Measurements from ENCODE around the gene TMCO1. TPM values are rescaled to one million over a fixed set of nuclear protein-coding genes. Genes with fewer than 3 reads are reported as not detected.
"Not testable (repeated sequence)": the region's sequence is repeated elsewhere in the genome, so short reads cannot be mapped to it uniquely, and the experiment has no call there.

The TMCO1 gene
- total RNA-seq, 2 donors from 2014 or later, result 61.9 to 63.5 TPM

DNA sequence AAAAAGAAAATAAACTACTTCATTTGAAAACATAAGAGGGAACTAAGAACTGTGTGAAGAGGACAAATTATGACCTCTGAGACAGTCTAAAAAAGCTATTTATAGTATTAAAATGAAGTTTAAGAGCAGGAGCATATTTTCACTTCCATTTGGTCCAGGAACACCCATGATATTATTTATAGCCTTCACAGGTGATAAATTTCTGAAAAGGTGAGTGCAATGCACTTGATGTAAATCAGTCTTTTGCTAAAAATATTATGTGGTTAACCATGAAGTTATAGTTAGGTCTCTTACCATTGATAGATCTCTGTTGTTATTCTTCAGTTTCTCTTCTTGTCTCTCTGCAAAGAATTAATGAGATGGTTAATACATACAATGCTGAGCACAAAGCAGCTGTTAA, 14.7 kb downstream of the TMCO1 start:
- DNase-seq (no peak), ATAC-seq (no peak)
- intact Hi-C loops (cut with DNase I), result no loop called here

DNA sequence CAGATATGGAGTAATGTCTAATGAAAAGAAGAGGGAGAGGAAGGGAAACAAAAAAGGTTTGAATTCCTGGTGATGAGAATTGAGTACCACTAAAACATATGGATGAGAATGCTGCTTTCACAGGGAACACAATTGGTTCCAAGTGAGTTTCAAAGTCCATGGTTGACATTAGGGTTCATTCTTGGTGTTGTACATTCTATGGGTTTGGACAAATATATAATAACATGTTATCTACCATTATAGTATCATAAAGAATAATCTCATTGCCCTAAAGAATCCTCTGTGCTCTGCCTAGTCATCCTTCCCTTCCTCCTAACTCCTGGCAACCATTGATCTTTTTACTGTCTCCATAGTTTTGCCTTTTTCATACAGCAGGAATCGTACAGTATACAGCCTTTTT, 20.1 kb downstream of the TMCO1 start:
- intact Hi-C loops (cut with DNase I), result no loop called here
- ATAC-seq, result no peak
- DNase-seq, result no peak

DNA sequence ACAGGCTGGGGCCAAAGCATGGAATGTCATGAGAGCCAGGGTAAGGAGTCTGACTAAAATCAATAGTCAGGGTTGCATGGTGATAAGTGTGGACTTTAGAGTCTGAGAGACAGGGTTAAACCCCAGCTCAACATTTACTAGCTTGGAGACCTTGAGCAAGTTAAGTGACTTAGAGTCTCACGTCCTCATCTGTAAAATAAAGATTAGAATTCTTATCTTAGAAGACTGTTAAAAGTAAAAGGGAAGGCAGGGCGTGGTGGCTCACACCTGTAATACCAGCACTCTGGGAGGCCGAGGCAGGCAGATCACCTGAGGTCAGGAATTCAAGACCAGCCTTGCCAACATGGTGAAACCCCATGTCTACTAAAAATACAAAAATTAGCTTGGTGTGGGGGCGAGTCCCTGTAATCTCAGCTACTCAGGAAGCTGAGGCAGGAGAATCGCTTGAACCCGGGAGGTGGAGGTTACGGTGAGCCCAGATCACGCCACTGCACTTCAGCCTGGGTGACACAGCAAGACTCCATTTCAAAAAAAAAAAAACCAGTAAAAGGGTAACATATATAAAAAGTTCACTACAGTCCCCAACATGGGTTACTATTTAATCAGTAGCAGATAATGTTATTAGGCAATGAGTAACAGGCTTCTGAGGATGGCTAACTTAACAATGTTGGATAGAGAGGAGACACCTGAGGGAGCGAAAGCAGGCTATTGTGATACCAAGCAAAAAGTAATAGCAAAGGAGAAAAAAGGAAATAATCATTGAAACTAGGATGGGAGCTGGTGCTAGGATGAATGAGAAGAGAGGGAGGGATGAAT, 20.8 kb downstream of the TMCO1 start:
- intact Hi-C loops (cut with DNase I), result no loop called here
- ATAC-seq, result no peak
- no peak for DNase-seq

DNA sequence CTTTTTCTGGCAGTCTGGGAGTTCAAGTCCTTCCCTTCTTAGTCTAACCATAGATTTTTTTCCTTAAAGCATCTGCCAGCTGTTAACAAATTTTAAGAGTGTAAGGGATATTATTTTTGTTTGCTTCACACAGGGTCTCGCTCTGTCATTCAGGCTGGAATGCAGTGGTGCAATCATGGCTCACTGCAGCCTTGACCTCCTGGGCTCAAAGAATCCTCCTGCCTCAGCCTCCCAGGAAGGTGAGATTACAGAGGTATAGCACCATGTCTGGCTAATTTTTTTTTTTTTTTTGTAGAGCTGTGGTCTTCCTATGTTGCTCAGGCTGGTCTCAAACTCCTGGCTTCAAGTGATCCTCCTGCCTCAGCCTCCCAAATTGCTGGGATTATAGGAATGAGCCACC, 23.8 kb downstream of the TMCO1 start:
- intact Hi-C loops (cut with DNase I); ATAC-seq; DNase-seq: not testable (repeated sequence)

DNA sequence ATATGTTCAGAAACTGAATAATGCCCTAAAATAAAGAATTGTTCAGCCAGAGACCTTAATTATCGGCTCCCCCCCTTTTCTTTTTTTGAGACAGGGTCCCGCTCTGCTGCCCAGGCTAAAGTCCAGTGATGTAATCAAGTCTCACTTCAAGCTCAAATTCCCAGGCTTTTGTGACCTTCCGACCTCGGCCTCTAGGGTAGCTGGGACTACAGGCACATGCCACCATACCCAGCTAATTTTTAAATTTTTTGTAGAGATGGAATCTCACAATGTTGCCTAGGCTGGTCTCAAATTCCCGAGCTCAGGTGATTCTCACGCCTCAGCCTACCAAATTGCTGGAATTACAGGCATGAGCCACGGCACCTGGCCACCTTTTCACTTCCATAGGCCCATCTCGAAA, 26.5 kb downstream of the TMCO1 start:
- ATAC-seq (no peak), DNase-seq (no peak)
- intact Hi-C loops (cut with DNase I), result no loop called here

DNA sequence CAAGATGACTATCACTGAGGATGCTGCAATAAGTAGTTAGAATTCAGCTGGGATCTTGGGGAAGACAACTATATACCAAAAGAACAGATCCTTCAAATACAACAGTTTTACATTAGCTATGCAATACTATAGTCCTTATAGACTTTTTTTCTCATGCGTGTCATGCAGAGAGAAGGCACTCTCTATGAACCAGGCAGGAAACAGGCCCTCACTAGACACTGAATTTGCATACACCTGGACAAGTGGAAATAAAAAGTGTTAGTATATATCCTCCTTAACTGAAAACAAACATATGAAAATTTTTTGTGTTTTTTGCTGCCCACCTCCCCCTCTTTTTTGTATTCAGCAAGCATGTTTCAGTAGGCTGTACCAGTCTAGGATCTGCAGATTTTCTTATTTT, 29.9 kb downstream of the TMCO1 start:
- ATAC-seq (no peak), DNase-seq (no peak)
- intact Hi-C loops (cut with DNase I), result no loop called here

DNA sequence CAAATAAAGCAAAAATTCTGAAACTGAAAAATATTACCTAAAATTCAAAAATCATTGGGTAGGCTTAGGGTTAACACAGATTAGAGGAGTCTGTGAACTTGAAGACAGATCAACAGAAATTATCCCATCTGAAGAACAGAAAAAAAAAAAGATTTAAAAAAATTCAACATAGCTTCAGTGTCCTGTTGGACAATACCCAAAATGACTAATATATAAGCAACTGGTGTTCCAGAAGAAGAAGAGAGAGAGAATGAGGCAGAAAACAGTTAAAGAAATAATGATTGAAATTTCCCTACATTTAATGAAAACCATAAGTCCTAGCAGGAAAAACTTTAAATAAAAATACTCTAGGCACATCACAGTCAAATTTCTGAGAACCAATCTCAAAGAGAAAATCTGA, 31.5 kb downstream of the TMCO1 start:
- no peak for ATAC-seq
- intact Hi-C loops (cut with DNase I), result no loop called here

DNA sequence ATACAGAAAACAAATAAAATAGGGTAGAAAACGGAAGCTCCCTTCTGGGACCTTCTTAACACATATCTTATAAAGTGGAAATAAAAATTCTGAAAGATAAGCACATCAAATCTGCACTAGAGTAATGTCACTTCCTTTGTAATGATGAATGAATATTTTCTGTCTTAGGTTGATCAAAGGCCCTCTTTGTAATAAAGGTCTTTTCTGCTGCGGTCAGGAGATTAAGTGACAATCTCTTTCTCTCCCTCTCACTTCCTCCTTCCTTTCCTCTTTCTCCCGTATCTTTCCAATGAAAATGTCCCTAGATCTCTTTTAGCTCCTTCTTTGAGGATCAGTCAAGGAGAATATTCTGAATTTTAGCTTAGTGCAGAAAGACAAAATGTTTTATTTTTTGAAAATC, 33.8 kb downstream of the TMCO1 start:
- no peak for DNase-seq
- ATAC-seq, result no peak
- intact Hi-C loops (cut with DNase I), result no loop called here

More for the DNA sequence above, 31.5 kb downstream of the TMCO1 start:
- no peak for DNase-seq

DNA sequence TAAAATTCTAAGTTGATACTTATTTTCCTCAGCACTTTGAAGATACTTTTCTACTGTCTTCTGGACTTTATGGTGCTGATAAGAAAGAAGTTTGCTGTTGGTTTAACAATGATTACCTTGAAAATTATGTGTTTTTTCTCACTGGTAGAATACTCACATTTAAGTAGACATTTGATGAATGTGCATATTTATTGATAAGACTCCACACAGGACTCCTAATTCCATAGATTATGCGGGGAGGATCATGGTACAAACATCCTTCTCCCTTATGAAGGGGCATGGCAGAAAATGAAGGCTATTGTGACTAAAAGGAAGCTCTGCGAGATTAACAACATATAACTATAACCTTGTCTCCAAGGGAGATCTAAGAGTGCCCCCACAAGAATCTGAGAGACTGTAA, 41.8 kb downstream of the TMCO1 start:
- intact Hi-C loops (cut with DNase I), result no loop called here
- no peak for DNase-seq
- ATAC-seq, result no peak

DNA sequence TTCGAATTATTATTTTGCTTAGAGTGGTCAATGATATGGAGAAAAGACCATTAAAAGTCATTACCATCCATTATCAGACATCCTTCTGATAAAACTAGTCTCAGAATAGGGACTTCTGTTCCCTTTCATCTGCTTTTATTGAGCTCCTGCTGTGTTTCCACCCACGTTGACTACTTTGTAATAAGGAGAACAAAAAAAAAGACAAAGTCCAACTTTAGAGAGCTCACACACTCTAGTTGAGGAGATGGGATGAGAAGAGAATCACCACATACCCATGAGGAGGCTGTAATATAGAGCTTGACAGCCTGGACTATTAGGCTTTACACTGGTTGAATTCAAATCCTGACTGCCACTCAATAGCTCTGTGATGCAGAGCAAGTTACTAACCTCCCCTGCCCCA, 42.5 kb downstream of the TMCO1 start:
- intact Hi-C loops (cut with DNase I), result no loop called here
- no peak for ATAC-seq

DNA sequence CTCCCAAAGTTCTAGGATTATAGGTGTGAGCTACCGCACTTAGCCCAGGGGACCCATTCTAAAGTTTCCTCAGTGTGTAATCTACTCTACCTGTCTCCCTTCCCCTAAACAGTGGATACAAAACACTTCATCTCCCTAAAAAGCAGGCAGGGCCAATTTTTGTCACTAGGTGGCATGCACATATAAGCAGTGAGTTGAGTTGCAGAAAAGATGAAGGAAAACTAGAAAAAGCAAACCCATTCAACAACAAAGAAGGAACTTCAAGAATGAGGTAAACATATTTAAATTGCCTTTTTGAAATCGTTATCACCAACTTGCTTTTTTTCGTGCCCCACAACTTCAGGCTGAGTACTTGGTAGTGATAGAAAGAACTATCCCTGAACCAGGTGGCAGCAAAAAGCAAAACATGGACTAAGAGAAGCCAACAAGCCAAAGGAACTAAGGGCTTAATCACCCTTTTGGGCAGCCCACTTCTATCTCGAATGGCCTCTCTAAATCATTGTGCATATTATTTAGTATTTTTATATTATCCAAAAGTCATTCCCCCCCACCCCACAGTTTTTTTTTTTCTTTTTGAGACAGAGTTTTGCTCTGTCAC, 50.7 kb downstream of the TMCO1 start:
- intact Hi-C loops (cut with DNase I), result loop anchor here (2.0 to 5.0 kb wide), 2 partner anchors 197 to 199 kb away; no protein-coding TSS in a partner anchor
- ATAC-seq, result peak; percentile 38 to 52

More for the DNA sequence above, 42.5 kb downstream of the TMCO1 start:
- DNase-seq, result no peak

DNA sequence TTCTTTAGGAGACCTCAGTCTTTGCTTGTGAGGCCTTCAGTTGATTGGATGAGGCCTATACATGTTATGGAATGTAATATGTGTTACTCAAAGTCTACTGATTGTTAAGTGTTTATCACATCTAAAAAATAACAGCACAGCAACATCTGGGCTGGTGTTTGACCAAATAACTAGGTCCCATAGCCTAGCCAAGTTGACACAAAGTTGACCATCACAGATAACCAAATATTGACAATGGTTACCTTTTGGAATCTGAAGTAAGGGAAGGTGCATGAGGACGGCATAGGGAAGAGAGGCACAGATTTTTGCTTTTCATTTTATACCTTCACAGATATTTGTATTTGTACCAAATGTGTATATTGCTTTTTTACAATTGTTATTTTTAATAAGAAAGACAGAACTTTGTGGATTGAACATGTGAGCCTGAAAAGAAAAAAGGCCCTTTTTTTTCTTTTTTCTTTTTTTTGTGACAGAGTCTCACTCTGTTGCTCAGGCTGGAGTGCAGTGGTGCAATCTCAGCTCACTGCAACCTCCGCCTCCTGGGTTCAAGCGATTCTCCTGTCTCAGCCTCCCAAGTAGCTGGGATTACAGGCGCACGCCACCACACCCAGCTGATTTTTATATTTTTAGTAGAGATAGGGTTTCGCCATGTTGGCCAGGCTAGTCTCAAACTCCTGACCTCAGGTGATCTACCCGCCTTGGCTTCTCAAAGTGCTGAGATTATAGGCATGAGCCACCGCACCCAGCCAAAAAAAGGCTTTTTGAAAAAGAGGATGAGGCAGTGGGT, 52.2 kb downstream of the TMCO1 start:
- ATAC-seq, DNase-seq: not testable (repeated sequence)
- intact Hi-C loops (cut with DNase I), result loop anchor here in 1 of 2 donors (5.0 kb wide), 1 partner anchor 201 kb away; no protein-coding TSS in a partner anchor

More for the DNA sequence above, 50.7 kb downstream of the TMCO1 start:
- DNase-seq, result no peak

DNA sequence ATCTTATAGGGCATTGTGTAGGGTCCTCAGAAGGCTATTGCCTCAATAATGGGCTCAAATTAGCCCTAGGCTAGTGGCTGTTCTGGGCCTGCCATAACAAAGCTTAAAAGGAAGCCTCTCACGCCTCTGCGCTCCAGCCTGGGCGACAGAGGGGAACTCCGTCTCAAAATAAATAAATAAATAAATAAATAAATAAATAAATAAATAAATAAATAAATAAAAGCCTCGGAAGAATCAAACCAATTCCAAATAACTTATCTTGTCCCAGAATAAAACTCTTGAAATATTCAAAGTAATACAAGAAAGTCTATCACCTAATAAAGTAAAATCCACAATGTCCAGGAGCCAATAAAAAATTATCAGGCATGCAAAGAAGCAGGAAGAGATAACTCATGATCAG, 55.9 kb downstream of the TMCO1 start:
- intact Hi-C loops (cut with DNase I), result no loop called here
- DNase-seq (no peak), ATAC-seq (no peak)

DNA sequence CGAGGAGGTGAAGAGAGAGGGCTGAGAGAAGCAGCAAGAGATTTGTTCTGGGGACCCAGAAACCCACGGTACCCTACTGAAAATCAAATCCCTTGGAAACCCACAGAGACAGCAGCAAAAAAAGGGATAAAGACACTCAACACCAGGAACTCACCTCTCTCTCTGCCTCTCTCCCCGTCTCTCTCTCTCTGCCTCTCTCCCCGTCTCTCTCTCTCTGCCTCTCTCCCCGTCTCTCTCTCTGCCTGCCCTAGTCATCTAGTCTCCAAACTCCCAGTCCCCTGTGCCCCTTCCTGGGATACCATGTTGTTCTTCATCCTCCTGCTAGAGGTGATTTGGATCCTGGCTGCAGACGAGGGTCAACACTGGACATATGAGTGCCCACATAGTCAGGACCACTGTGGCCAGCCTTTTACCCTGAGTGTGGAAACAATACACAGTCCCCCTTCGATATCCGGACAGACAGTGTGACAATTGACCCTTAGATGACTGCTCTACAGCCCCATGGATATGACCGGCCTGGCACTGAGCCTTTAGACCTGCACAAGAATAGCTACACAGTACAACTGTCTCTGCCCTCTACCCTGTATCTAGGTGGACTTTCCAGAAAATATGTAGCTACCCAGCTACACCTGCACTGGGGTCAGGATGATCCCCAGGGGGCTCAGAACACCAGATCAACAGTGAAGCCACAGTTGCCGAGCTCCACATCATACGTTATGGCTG, 60.5 kb downstream of the TMCO1 start:
- ATAC-seq (no peak), DNase-seq (no peak)
- intact Hi-C loops (cut with DNase I), result no loop called here

DNA sequence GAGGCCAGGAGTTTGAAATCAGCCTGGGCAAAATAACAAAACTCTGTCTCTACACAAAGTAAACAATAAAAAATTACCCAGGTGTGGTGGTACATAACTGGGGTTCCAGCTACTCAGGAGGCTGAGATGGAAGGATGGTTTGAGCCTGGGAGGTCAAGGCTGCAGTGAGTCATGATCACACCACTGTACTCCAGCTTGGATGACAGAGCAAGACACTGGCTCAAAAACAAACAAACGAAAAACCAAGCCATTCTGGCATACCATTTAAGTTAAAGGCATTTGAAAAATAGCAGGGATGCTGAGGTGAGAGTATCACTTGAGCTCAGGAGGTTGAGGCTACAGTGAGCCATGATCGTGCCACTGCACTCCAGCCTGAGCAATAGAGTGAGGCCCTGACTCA, 65.0 kb downstream of the TMCO1 start:
- intact Hi-C loops (cut with DNase I), result no loop called here
- DNase-seq (no peak), ATAC-seq (no peak)

DNA sequence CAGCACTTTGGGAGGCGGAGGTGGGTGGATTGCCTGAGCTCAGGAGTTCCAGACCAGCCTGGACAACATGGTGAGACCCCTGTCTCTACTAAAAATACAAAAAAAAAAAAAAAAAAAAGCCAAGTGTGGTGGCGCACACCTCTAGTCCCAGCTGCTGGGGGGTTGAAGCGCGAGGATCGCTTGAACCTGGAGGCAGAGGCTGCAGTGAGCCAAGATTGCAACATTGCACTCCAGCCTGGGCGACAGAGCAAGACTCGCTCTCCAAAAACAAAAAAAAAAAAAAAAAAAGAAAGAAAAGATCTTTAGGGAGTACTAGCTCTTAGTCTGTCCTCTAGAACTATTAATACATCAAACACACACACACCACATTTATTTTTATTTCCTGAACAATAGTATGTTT, 66.7 kb downstream of the TMCO1 start:
- DNase-seq; ATAC-seq; intact Hi-C loops (cut with DNase I): not testable (repeated sequence)

DNA sequence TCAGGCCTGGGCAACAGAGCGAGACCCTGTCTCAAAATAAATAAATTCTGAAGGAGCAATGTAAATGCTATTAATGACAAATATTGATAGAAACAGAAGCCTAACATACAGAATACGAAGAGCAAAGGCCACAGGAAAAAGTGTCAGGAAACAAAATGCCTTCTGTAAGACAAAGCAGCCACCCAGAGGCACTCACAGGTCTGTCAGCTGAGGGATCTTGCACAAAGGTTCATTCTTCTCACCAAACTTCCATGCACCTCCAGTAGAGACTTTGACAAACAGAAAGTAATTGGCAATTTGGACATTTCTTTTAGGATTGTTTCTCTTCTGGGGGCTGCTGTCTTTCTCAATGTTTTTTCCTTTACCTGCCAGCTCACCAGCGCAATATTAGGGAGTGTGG, 69.1 kb downstream of the TMCO1 start:
- ATAC-seq (no peak), DNase-seq (no peak)
- intact Hi-C loops (cut with DNase I), result loop anchor here in 1 of 2 donors (5.0 kb wide), 1 partner anchor 67 kb away; the partner anchor contains the start of gene MGST3

DNA sequence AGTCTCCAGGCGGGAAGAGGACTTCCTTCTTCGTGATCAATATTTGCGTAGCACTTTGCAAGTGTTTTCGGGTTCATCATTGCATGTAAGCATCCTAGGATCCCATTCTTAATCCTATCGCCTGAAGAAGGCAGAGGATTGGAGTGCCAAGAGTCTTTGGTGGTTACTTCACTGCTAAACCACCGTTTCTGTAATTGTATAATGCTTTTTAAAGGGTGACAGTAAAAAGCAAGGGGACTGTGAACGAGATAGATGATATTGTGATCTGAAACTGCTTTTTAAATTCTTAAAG, 70.0 kb downstream of the TMCO1 start:
- ATAC-seq, result no peak
- intact Hi-C loops (cut with DNase I), result loop anchor here in 1 of 2 donors (5.0 kb wide), 1 partner anchor 66 kb away; the partner anchor contains the start of gene MGST3
- DNase-seq, result no peak

Measured in left cardiac atrium (tissue), 4 donors.